Fibroblast of lung (primary cell): ENCODE measurements around the gene ICA1L. TPM values are rescaled to one million over a fixed set of nuclear protein-coding genes. Genes with fewer than 3 reads are reported as not detected.
A peak's percentile ranks its signal among the peaks of the same experiment; 100 is the strongest.

Source experiments
- DNase-seq, 2 donors: peaks; one replicate each; pipeline versions ENCODE4 v3.0.0 to v3.0.0-alpha.2; 2010; ENCODE audit warnings: low read depth in 2 of 2
- H2AFZ ChIP-seq: 2 replicates; pipeline ENCODE4 v1.5.1; 2012; ENCODE audit warnings: low read length, control low read depth, inconsistent platforms
- H3K27ac ChIP-seq: 2 replicates; pipeline ENCODE4 v1.5.1; 2011; ENCODE audit warnings: low read length, control low read depth; ENCODE audit not compliant: insufficient read depth
- H3K27me3 ChIP-seq: 2 replicates; pipeline ENCODE4 v1.5.1; 2011; ENCODE audit warnings: mild to moderate bottlenecking, low read length; ENCODE audit not compliant: control insufficient read depth, insufficient read depth
- H3K36me3 ChIP-seq: 2 replicates; pipeline ENCODE4 v1.5.1; 2011; ENCODE audit warnings: low read length; ENCODE audit not compliant: control insufficient read depth, insufficient read depth
- H3K4me1 ChIP-seq: 2 replicates; pipeline ENCODE4 v1.5.1; 2011; ENCODE audit warnings: low read length; ENCODE audit not compliant: control insufficient read depth, insufficient read depth; ENCODE audit errors: extremely low read depth
- H3K4me2 ChIP-seq: 2 replicates; pipeline ENCODE4 v1.5.1; 2011; ENCODE audit warnings: low read length, control low read depth; ENCODE audit not compliant: insufficient read depth; ENCODE audit errors: extremely low read depth
- H3K4me3 ChIP-seq, 4 experiments: fragments of 200-600 bp in 1 of 4; sonication (generic) in 1 of 4; replicated peaks in 1 of 4; 2 replicates each; pipeline ENCODE4 v1.5.1; 2011 to 2016; ENCODE audit warnings: low read length in 4 of 4, low read depth in 3 of 4, mild to moderate bottlenecking in 3 of 4, control low read depth in 2 of 4, inconsistent platforms in 1 of 4, mixed read lengths in 1 of 4; ENCODE audit not compliant: insufficient read depth in 1 of 4; ENCODE audit errors: control extremely low read depth in 1 of 4
- H3K79me2 ChIP-seq: 2 replicates; pipeline ENCODE4 v1.5.1; 2012; ENCODE audit warnings: mild to moderate bottlenecking, low read length, inconsistent platforms; ENCODE audit not compliant: control insufficient read depth, insufficient read depth
- H3K9ac ChIP-seq: 2 replicates; pipeline ENCODE4 v1.5.1; 2011; ENCODE audit warnings: mild to moderate bottlenecking, low read length, control low read depth; ENCODE audit not compliant: insufficient read depth
- H3K9me3 ChIP-seq: 2 replicates; pipeline ENCODE4 v1.5.1; 2012; ENCODE audit warnings: low read depth, low read length; ENCODE audit not compliant: control insufficient read depth, insufficient read depth
- H4K20me1 ChIP-seq: 2 replicates; pipeline ENCODE4 v1.5.1; 2011; ENCODE audit warnings: low read length; ENCODE audit not compliant: control insufficient read depth, insufficient read depth; ENCODE audit errors: extremely low read depth
- EZH2 ChIP-seq: IDR thresholded peaks from 2 replicates; pipeline ENCODE4 v1.5.1; 2012; ENCODE audit warnings: low read length, control low read depth, mild to moderate bottlenecking; ENCODE audit errors: missing control alignments
- polyA plus RNA-seq, 2 donors: library from polyadenylated mRNA; depleted of rRNA in 1 of 2; stranded (reverse) in 1 of 2; unstranded in 1 of 2; fragments of >200 nt; gene quantifications; 2 replicates each; pipeline ENCODE4 v1.2.1, GENCODE V29; 2011 to 2012; ENCODE audit warnings: missing spikeins in 1 of 2
- total RNA-seq: library from RNA; depleted of rRNA; stranded (reverse); fragments of >200 nt; gene quantifications from 2 replicates; pipeline ENCODE4 v1.2.1, GENCODE V29; 2014
- TF ChIP-seq, protein P1 (sequence below), 2 donors: IDR thresholded peaks in 1 of 2; conservative IDR thresholded peaks in 1 of 2; 1 replicate in 1 of 2; 2 replicates in 1 of 2; pipeline ENCODE4 v1.5.1; 2011 to 2012; ENCODE audit warnings: low read length in 2 of 2, control low read depth in 1 of 2, inconsistent platforms in 1 of 2, low read depth in 1 of 2, mild to moderate bottlenecking in 1 of 2

Gene ICA1L
- total and polyA plus RNA-seq, 2 donors (not counting 1 experiment from before 2014, with no cell fraction given), result 3.1 to 4.6 TPM

DNA sequence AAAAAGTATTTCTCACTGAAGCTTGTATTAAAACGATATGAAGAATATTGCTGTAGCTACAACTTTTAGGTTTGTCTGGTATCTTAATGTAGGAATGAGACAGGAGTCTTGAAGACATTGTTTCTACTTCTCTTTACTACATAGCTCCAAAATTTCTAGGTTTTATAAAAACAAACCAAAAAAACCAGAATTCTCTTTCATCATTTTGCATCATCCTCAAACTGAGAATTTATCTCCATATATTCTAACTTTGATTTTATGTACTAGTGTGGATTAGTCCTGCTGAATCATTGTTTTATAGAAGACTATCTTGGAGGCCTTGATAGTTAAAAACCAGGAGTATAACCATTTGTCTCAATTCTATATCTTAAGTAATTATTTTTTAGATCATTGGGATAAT is 100.2 kb downstream of the ICA1L start:
- Histone ChIP-seq H3K79me2 (no peaks in the 10 kb centered on the region), H3K9ac (no peak overlapping the region), H4K20me1 (no peaks in the 10 kb centered on the region), H3K4me3 (no peak overlapping the region), H3K36me3 (no peaks in the 10 kb centered on the region), H3K4me2 (no peak overlapping the region), H3K27me3 (no peaks in the 10 kb centered on the region), H3K4me1 (no peaks in the 10 kb centered on the region), H3K27ac (no peak overlapping the region), H3K9me3 (no peaks in the 10 kb centered on the region), H2AFZ (no peak overlapping the region)
- DNase-seq, result peak in 1 of 2 donors; percentile 37
- no peak for TF ChIP-seq EZH2
- TF ChIP-seq, protein P1, sequence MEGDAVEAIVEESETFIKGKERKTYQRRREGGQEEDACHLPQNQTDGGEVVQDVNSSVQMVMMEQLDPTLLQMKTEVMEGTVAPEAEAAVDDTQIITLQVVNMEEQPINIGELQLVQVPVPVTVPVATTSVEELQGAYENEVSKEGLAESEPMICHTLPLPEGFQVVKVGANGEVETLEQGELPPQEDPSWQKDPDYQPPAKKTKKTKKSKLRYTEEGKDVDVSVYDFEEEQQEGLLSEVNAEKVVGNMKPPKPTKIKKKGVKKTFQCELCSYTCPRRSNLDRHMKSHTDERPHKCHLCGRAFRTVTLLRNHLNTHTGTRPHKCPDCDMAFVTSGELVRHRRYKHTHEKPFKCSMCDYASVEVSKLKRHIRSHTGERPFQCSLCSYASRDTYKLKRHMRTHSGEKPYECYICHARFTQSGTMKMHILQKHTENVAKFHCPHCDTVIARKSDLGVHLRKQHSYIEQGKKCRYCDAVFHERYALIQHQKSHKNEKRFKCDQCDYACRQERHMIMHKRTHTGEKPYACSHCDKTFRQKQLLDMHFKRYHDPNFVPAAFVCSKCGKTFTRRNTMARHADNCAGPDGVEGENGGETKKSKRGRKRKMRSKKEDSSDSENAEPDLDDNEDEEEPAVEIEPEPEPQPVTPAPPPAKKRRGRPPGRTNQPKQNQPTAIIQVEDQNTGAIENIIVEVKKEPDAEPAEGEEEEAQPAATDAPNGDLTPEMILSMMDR (conservative IDR thresholded peaks at IDR 0.05 in 1 of 2, IDR thresholded peaks at IDR 0.05 in 1 of 2; ENCODE audit: low read depth in 1 of 2, low read length in 2 of 2), result no peak

DNA sequence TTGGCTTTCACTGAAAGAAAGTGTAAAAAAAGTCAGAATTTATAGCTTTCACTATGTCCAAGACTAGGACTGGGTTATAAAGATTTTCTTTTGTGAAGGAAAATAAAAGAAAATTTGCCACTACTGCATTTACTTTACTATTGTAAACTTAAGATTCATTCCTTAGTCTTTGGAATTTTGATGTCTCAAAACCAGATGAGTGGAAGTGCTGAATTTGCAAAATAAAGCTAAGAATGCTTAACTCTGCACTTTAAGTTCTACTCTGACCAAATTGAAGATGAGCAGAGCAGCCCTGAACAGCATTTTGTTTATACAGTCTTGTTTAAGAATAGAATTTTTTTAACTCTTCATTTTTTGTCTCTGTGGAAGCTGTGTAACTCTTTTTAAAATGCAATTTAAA is 102.4 kb downstream of the ICA1L start:
- Histone ChIP-seq H3K4me3 (no peak overlapping the region), H3K4me1 (no peaks in the 10 kb centered on the region), H3K9me3 (no peaks in the 10 kb centered on the region), H3K27me3 (no peaks in the 10 kb centered on the region), H3K9ac (no peak overlapping the region), H3K4me2 (no peak overlapping the region), H3K79me2 (no peaks in the 10 kb centered on the region), H3K27ac (no peak overlapping the region), H2AFZ (no peak overlapping the region), H3K36me3 (no peaks in the 10 kb centered on the region), H4K20me1 (no peaks in the 10 kb centered on the region)
- no peak for TF ChIP-seq EZH2
- TF ChIP-seq, protein P1 (conservative IDR thresholded peaks at IDR 0.05 in 1 of 2, IDR thresholded peaks at IDR 0.05 in 1 of 2; ENCODE audit: low read depth in 1 of 2, low read length in 2 of 2), result no peak
- peak in 1 of 2 donors; percentile 24 for DNase-seq

DNA sequence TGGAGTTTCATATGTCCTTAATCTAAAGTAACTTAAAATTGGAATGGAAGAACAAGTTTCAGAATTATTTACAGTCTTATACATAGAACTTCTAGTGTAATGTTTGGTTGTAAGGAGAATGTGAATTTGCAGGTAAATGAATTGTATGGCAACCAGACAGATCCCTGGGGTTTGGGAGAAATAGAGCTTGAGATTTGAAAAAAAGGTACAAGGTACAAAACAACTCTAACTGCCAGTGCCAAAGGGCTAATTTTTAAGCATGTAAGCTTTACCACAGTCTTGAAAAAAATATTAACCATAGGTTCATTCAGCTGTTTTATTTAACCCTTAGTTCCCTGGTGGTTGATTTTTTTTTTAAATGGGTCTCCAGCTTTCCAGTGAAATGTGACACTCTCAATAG is 103.3 kb downstream of the ICA1L start:
- no peak overlapping the region for H3K4me3 ChIP-seq
- no peak for TF ChIP-seq EZH2
- TF ChIP-seq, protein P1 (conservative IDR thresholded peaks at IDR 0.05 in 1 of 2, IDR thresholded peaks at IDR 0.05 in 1 of 2; ENCODE audit: low read depth in 1 of 2, low read length in 2 of 2), result no peak
- no peak overlapping the region for H2AFZ ChIP-seq
- H3K79me2 ChIP-seq, result no peaks in the 10 kb centered on the region
- no peaks in the 10 kb centered on the region for H4K20me1 ChIP-seq
- H3K9me3 ChIP-seq, result no peaks in the 10 kb centered on the region
- no peak overlapping the region for H3K27ac ChIP-seq
- no peak overlapping the region for H3K4me2 ChIP-seq
- no peak for DNase-seq
- no peaks in the 10 kb centered on the region for H3K36me3 ChIP-seq
- no peak overlapping the region for H3K9ac ChIP-seq
- H3K27me3 ChIP-seq, result no peaks in the 10 kb centered on the region
- no peaks in the 10 kb centered on the region for H3K4me1 ChIP-seq
